GM12878 (cell line): ENCODE results near the gene ARHGAP32. TPM values are rescaled to one million over a fixed set of nuclear protein-coding genes. Genes with fewer than 3 reads are reported as not detected.

Experiments used
- ATAC-seq: fragments of 200-7000 bp; cut with Tn5 transposase; 3 replicates; pipeline ENCODE4 v1.9.1; 2020; ENCODE audit warnings: mild to moderate bottlenecking, moderate library complexity
- BruUV-seq: library from RNA; stranded (reverse); fragments of 400-500 nt; replicated peaks from 2 replicates; lab custom pipeline; 2021; lab: Mats Ljungman, UMichigan
- CTCF ChIA-PET: fragments of 300-600 bp; sonication (Branson Sonifier 250); formaldehyde crosslinking; extraction: SDS; loops from one replicate; lab custom pipeline; 2021; ENCODE audit warnings: inconsistent platforms; lab: Yijun Ruan, JAX
- POLR2A ChIA-PET: fragments of 350-600 bp; formaldehyde crosslinking; extraction: SDS; loops from one replicate; lab custom pipeline; 2021; ENCODE audit warnings: inconsistent platforms; lab: Charles Lee
- RAD21 ChIA-PET: fragments of 300-600 bp; sonication (Branson Sonifier 250); formaldehyde crosslinking; loops from one replicate; lab custom pipeline; 2023; ENCODE audit warnings: antibody characterized with exemption; ENCODE audit not compliant: unreplicated experiment; lab: Charles Lee
- SMC1A ChIA-PET: fragments of 300-600 bp; sonication (Branson Sonifier 250); formaldehyde crosslinking; loops from one replicate; lab custom pipeline; 2023; ENCODE audit not compliant: unreplicated experiment, uncharacterized antibody; lab: Charles Lee
- DNase-seq: peaks from one replicate; pipeline ENCODE4 v3.0.0-alpha.2; 2011; ENCODE audit warnings: low read depth, low spot score
- FAIRE-seq: peaks from 3 replicates; lab custom pipeline; 2011; peaks lifted over from hg19 to GRCh38; lab: Jason Lieb, UNC
- H2AFZ ChIP-seq: 2 replicates; pipeline ENCODE4 v1.6.0; 2011; ENCODE audit warnings: low read depth, low read length, control low read depth; ENCODE audit not compliant: control insufficient read depth
- H3K27ac ChIP-seq: 2 replicates; pipeline ENCODE4 v1.5.1; 2011; ENCODE audit warnings: control low read depth; ENCODE audit not compliant: control insufficient read depth, insufficient read depth
- H3K27me3 ChIP-seq, 2 experiments: replicated peaks in 1 of 2; 2 replicates each; pipeline versions ENCODE4 v1.6.0 to v1.6.1; 2011; ENCODE audit warnings: low read length in 1 of 2; ENCODE audit not compliant: control insufficient read depth in 2 of 2, insufficient read depth in 2 of 2
- H3K36me3 ChIP-seq, 2 experiments: 2 replicates each; pipeline ENCODE4 v1.5.1; 2011; ENCODE audit warnings: low read length in 1 of 2; ENCODE audit not compliant: control insufficient read depth in 2 of 2, insufficient read depth in 2 of 2
- H3K4me1 ChIP-seq: 2 replicates; pipeline ENCODE4 v1.6.1; 2011; ENCODE audit warnings: mild to moderate bottlenecking, low read length, moderate library complexity, mixed read lengths; ENCODE audit not compliant: control insufficient read depth, insufficient read depth
- H3K4me2 ChIP-seq: 2 replicates; pipeline ENCODE4 v1.6.0; 2011; ENCODE audit warnings: control low read depth; ENCODE audit not compliant: control insufficient read depth, insufficient read depth
- H3K4me3 ChIP-seq: fragments of 200-600 bp; sonication (generic); 2 replicates; pipeline ENCODE4 v1.5.1; 2016
- H3K79me2 ChIP-seq: 2 replicates; pipeline ENCODE4 v1.6.0; 2011; ENCODE audit warnings: low read length; ENCODE audit not compliant: control insufficient read depth, insufficient read depth
- H3K9ac ChIP-seq: 2 replicates; pipeline ENCODE4 v1.8.0; 2011; ENCODE audit warnings: low read length, control low read depth, mixed read lengths; ENCODE audit not compliant: control insufficient read depth, insufficient read depth
- H3K9me3 ChIP-seq: replicated peaks from 3 replicates; pipeline ENCODE4 v1.5.1; 2011; ENCODE audit warnings: mild to moderate bottlenecking, low read length; ENCODE audit not compliant: control insufficient read depth, insufficient read depth
- H4K20me1 ChIP-seq: 2 replicates; pipeline ENCODE4 v1.6.0; 2011; ENCODE audit not compliant: control insufficient read depth, insufficient read depth
- ATF3 ChIP-seq: IDR thresholded peaks from 2 replicates; pipeline ENCODE4 v1.6.1; 2011; ENCODE audit warnings: low read depth, mild to moderate bottlenecking, low read length, moderate library complexity, borderline replicate concordance; ENCODE audit errors: extremely low read depth
- CTCF ChIP-seq, 3 experiments: IDR thresholded peaks in 2 of 3; conservative IDR thresholded peaks in 1 of 3; 2 replicates each; pipeline ENCODE4 v1.5.1; 2011; ENCODE audit warnings: low read depth in 3 of 3, low read length in 3 of 3, mild to moderate bottlenecking in 3 of 3, control low read depth in 2 of 3, moderate library complexity in 2 of 3, inconsistent platforms in 1 of 3, mixed read lengths in 1 of 3; ENCODE audit not compliant: control insufficient read depth in 2 of 3, insufficient read depth in 1 of 3; ENCODE audit errors: extremely low read depth in 1 of 3
- EP300 ChIP-seq, 2 experiments: fragments of 150-350 bp in 1 of 2; IDR thresholded peaks; 2 replicates each; pipeline ENCODE4 v1.6.1; 2011 to 2012; ENCODE audit warnings: low read depth in 2 of 2, low read length in 2 of 2, borderline replicate concordance in 1 of 2, improper control_type of control experiment in 1 of 2, inconsistent platforms in 1 of 2; ENCODE audit not compliant: control insufficient read depth in 1 of 2
- FOXM1 ChIP-seq: IDR thresholded peaks from 2 replicates; pipeline ENCODE4 v1.6.1; 2012; ENCODE audit warnings: low read depth, mild to moderate bottlenecking, inconsistent platforms, low read length, moderate library complexity
- IKZF1 ChIP-seq: fragments of 450-650 bp; conservative IDR thresholded peaks from 2 replicates; pipeline ENCODE4 v1.6.1; 2017; ENCODE audit warnings: antibody characterized with exemption, mild to moderate bottlenecking
- JUNB ChIP-seq: IDR thresholded peaks from 2 replicates; pipeline ENCODE4 v1.6.1; 2016; ENCODE audit warnings: antibody characterized with exemption, mild to moderate bottlenecking
- LARP7 ChIP-seq: fragments of 450-650 bp; IDR thresholded peaks from 2 replicates; pipeline ENCODE4 v1.6.1; 2017; ENCODE audit warnings: mild to moderate bottlenecking
- NFXL1 ChIP-seq: fragments of 450-650 bp; IDR thresholded peaks from 2 replicates; pipeline ENCODE4 v1.6.1; 2017; ENCODE audit warnings: antibody characterized with exemption, mild to moderate bottlenecking, borderline replicate concordance
- NR2C1 ChIP-seq: fragments of 450-650 bp; IDR thresholded peaks from 2 replicates; pipeline ENCODE4 v1.6.1; 2017; ENCODE audit warnings: antibody characterized with exemption, mild to moderate bottlenecking, moderate library complexity
- PKNOX1 ChIP-seq: fragments of 450-650 bp; IDR thresholded peaks from 2 replicates; pipeline ENCODE4 v1.6.1; 2016; ENCODE audit warnings: mild to moderate bottlenecking
- POLR2AphosphoS5 ChIP-seq: IDR thresholded peaks from 2 replicates; pipeline ENCODE4 v1.6.1; 2011; ENCODE audit warnings: mild to moderate bottlenecking, low read length, inconsistent platforms
- RUNX3 ChIP-seq: IDR thresholded peaks from 2 replicates; pipeline ENCODE4 v1.6.1; 2012; ENCODE audit warnings: low read length, inconsistent platforms
- SPI1 ChIP-seq: IDR thresholded peaks from 2 replicates; pipeline ENCODE4 v1.6.1; 2011; ENCODE audit warnings: low read depth, mild to moderate bottlenecking, low read length, moderate library complexity, borderline replicate concordance; ENCODE audit not compliant: insufficient read depth
- SUZ12 ChIP-seq: fragments of 200-600 bp; sonication (generic); IDR thresholded peaks from one replicate; pipeline ENCODE4 v1.6.1; 2018; ENCODE audit warnings: antibody characterized with exemption, mild to moderate bottlenecking; ENCODE audit not compliant: unreplicated experiment
- ZNF592 ChIP-seq: fragments of 450-650 bp; IDR thresholded peaks from 2 replicates; pipeline ENCODE4 v1.6.1; 2017; ENCODE audit warnings: mild to moderate bottlenecking, moderate library complexity
- WGBS: methylation state at CpG from one replicate; pipeline ENCODE4 v1.1.6; 2016; ENCODE audit warnings: low lambda C conversion rate; ENCODE audit not compliant: insufficient replicate concordance, insufficient coverage; ENCODE audit errors: missing lambda C conversion rate; 5-methylcytosine and 5-hydroxymethylcytosine counted together
- in situ Hi-C: fragments of 300-500 bp; cut with MboI; formaldehyde crosslinking; loops from 9 replicates; pipeline ENCODE4 v1.14.3; 2018; ENCODE audit warnings: mixed read lengths
- intact Hi-C: fragments of 100-400 bp; cut with micrococcal nuclease; formaldehyde crosslinking; loops from one replicate; pipeline ENCODE4 v1.14.2; 2022; ENCODE audit not compliant: unreplicated experiment
- polyA plus RNA-seq, 11 experiments: library from polyadenylated mRNA; depleted of rRNA in 4 of 11; unstranded in 6 of 11; stranded (reverse) in 5 of 11; fragments of >200 nt; fragmentation: Nextera tagmentation in 4 of 11; fragmentation: Illumina TruSeq in 1 of 11; extraction: Ambion mirVana in 4 of 11; extraction: Trizol in 1 of 11; gene quantifications; 1 replicate in 1 of 11; 2 replicates in 10 of 11; pipeline versions ENCODE4 v1.2.1 to v1.2.3, GENCODE V29; 2011 to 2016; ENCODE audit warnings: inconsistent platforms in 2 of 11, missing spikeins in 2 of 11, low read depth in 1 of 11
- total RNA-seq, 4 experiments: library from RNA; depleted of rRNA in 3 of 4; stranded (reverse); fragments of >200 nt in 3 of 4; fragmentation: Illumina TruSeq in 1 of 4; extraction: Trizol in 1 of 4; gene quantifications; 2 replicates each; pipeline versions ENCODE4 v1.2.1 to v1.2.3, GENCODE V29; 2013 to 2021

ARHGAP32 gene
- total and polyA plus RNA-seq, 10 of the 15 experiments (the other 5 are each of a cell fraction or from before 2014, with no cell fraction given), result under 0.01 to 0.46 (median 0.12) TPM; not detected in 1

GRCh38 chr11:129191649-129192048 lies 476 bp downstream of the ARHGAP32 start:
- H3K4me3 ChIP-seq, result no peak overlapping the region
- ATAC-seq (no peak), FAIRE-seq (no peak), DNase-seq (no peak)
- in situ Hi-C loops (no loop called here), intact Hi-C loops (no loop called here)
- no peak overlapping the region for H3K9ac ChIP-seq
- H3K27me3 ChIP-seq, result no peaks in the 10 kb centered on the region
- 0% methylated on average over 2 of the region's 4 CpGs for WGBS
- SMC1A ChIA-PET, result no interaction called here
- no peaks in the 10 kb centered on the region for H3K36me3 ChIP-seq
- no TSS peak for BruUV-seq
- CTCF ChIA-PET, result no interaction called here
- no peak overlapping the region for H3K4me2 ChIP-seq
- no peaks in the 10 kb centered on the region for H3K79me2 ChIP-seq
- H2AFZ ChIP-seq, result no peak overlapping the region
- POLR2A ChIA-PET, result no interaction called here
- H3K4me1 ChIP-seq, result no peaks in the 10 kb centered on the region
- H3K27ac ChIP-seq, result no peak overlapping the region
- RAD21 ChIA-PET, result no interaction called here
- no peaks in the 10 kb centered on the region for H3K9me3 ChIP-seq
- no peaks in the 10 kb centered on the region for H4K20me1 ChIP-seq
- TF ChIP-seq EP300 (IDR thresholded peaks at IDR 0.05; ENCODE audit: borderline replicate concordance in 1 of 2, control insufficient read depth in 1 of 2, low read depth in 2 of 2, low read length in 2 of 2) (no peak), ATF3 (no peak), IKZF1 (no peak), NR2C1 (no peak), PKNOX1 (no peak), CTCF (IDR thresholded peaks at IDR 0.05 in 2 of 3, conservative IDR thresholded peaks at IDR 0.05 in 1 of 3; ENCODE audit: control insufficient read depth in 2 of 3, extremely low read depth in 1 of 3, insufficient read depth in 1 of 3, low read depth in 3 of 3, low read length in 3 of 3) (no peak), JUNB (no peak), NFXL1 (no peak), RUNX3 (no peak), SPI1 (no peak), SUZ12 (no peak), LARP7 (no peak), POLR2AphosphoS5 (no peak), FOXM1 (no peak), ZNF592 (no peak)
